ENCODE data around the gene MEIOSIN. TPM values are rescaled to one million over a fixed set of nuclear protein-coding genes. Genes with fewer than 3 reads are reported as not detected.
"Not testable (repeated sequence)": the region's sequence is repeated elsewhere in the genome, so short reads cannot be mapped to it uniquely, and the experiment has no call there.

The MEIOSIN gene, protein sequence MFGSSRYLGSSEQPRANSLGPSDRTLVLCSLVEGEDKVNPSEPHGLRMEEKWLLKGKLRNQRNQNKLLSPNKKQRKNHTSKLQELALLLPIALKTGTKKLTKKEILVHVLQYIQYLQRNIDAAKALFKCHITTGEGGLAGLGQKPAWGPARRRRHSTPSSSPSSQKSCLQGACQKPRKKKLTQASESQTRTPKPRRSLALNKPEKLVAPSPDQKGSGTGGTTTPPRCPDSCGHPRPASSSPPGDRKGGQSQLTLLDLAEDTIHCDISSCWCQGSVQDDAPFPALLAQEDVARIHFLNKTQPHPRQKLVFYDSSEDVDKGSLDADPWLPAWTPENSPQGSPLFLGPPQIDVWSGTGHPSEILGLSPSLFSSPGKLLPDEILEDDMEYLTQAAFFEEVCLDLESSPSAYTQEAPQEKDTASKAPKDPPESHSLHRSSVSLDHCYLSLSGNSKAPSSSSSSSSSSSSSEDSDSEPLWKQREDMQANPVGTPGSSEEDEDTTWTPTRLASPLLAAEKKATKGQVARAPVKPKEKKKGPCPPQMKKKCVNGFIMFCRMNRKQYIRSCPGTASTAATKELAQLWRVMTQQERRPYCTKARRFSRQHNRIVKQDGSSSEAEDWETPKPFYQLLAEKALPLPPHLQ
- total RNA-seq (not detected), polyA plus RNA-seq (ENCODE audit: insufficient read length in 6 of 6) (not detected)
- long read RNA-seq, donor 1: 0 reads
- long read RNA-seq, donor 2: 0 reads
- long read RNA-seq, donor 3: 0 reads
- long read RNA-seq, donor 4: 0 reads
- long read RNA-seq, donor 5: 0 reads
- long read RNA-seq, donor 6: 0 reads
- long read RNA-seq, donor 7: 0 reads
- long read RNA-seq, donor 8, partial matches to known transcripts: 49 of 63 reads
- long read RNA-seq, donor 8, other reads (novel, unspliced or antisense): 14 of 63 reads
- long read RNA-seq, donor 9: 0 reads
- long read RNA-seq, donor 10: 0 reads
- long read RNA-seq, donor 11: 0 reads
- long read RNA-seq, donor 12: 0 reads

DNA sequence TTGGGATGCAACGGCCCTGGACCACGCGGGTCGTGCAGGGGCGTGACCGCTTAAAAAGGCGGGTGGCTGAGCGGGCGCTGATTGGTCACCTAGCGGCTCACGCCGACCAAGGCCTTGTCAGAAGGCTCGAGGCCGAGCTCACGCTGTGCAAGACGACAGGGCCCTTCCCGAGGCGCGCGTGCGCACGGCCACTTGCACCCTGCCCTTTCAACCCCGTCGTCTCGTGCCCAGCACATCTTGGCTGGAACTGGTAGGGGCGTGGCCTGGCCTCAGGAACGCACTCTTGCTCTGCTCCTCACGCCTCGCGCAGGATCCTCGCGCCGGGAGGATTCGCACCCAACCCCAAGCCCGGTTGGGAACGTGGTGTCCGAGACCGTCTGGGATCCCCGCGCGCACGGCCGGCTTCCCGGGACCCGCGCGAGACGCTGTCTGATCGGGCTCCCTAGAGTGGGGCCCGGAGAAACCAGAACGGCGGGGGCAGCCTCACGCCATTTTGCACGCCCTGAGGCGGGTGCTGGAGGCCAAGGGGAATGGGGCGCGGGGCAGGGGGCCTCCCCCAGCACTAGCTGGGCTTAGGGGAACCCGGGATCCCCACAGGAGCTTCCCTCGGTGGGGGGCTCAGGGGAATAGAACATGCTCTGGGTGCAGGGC, at the start of gene MEIOSIN:
Gene MEIOSIN, plus strand, starts transcription at position 280 of the 651 bp plus-strand sequence. CDS start 1,938 bp downstream, outside the sequence.
- Histone ChIP-seq H3K27ac (no peak within 1 kb of the TSS), H3K27me3 (no peaks in the 10 kb centered on the region), H3K36me3 (no peaks in the 10 kb centered on the region), H3K9me3 (no peaks in the 10 kb centered on the region), H3K4me3 (no peak within 1 kb of the TSS), H3K4me1 (peaks cover 0 to 24% of the 10 kb centered on the region in 2 donors)
- intact Hi-C loops (cut with DNase I): no loop called here
- DNase-seq: peak in 1 of 4 donors; percentile 78
- ATAC-seq: no peak
- TF ChIP-seq, protein P1, sequence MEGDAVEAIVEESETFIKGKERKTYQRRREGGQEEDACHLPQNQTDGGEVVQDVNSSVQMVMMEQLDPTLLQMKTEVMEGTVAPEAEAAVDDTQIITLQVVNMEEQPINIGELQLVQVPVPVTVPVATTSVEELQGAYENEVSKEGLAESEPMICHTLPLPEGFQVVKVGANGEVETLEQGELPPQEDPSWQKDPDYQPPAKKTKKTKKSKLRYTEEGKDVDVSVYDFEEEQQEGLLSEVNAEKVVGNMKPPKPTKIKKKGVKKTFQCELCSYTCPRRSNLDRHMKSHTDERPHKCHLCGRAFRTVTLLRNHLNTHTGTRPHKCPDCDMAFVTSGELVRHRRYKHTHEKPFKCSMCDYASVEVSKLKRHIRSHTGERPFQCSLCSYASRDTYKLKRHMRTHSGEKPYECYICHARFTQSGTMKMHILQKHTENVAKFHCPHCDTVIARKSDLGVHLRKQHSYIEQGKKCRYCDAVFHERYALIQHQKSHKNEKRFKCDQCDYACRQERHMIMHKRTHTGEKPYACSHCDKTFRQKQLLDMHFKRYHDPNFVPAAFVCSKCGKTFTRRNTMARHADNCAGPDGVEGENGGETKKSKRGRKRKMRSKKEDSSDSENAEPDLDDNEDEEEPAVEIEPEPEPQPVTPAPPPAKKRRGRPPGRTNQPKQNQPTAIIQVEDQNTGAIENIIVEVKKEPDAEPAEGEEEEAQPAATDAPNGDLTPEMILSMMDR (IDR thresholded peaks at IDR 0.05): no peak

DNA sequence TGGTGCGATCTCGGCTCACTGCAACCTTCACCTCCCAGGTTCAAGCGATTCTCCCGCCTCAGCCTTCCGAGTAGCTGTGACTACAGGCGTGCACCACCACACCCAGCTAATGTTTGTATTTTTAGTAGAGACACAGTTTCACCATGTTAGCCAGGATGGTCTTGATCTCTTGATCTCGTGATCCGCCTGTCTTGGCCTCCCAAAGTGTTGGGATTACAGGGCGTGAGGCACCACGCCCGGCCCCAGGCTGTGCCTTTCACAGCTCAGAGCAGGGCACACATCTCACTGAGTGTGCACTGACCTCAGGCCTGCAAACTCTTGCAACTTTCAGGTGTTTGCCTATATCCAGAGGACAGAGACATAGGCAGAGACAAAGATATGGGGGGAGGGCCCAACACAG, 48.2 kb upstream of the MEIOSIN start:
- H3K9me3 ChIP-seq; H3K4me3 ChIP-seq; H3K27ac ChIP-seq; H3K27me3 ChIP-seq; DNase-seq; ATAC-seq; intact Hi-C loops (cut with DNase I): not testable (repeated sequence)
- peaks cover 0 to 52% of the 10 kb centered on the region in 2 donors for H3K36me3 ChIP-seq
- H3K4me1 ChIP-seq: peaks cover 0 to 12% of the 10 kb centered on the region in 2 donors

DNA sequence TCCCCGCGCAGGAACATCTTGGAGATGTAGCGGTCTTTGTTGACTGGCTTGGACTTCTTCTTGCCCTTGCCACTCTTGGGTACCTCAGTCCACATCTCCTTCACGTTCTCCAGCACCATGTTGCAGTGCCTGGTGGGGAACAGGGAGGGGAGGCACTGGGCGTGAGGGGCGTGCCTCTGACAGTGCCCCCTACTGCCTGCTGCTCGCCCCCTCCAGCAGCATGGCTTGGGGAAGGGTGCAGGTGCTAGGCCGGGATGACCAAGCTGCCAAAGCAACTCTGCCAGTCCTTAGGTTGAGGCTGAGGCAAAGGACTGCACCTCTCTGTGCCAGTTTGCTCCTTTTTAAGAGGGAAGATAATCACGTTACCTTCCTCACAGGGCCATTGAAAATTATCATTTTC, 45.6 kb upstream of the MEIOSIN start:
- no peak overlapping the region for H3K27ac ChIP-seq
- intact Hi-C loops (cut with DNase I): no loop called here
- TF ChIP-seq, protein P1 (IDR thresholded peaks at IDR 0.05): no peak

DNA sequence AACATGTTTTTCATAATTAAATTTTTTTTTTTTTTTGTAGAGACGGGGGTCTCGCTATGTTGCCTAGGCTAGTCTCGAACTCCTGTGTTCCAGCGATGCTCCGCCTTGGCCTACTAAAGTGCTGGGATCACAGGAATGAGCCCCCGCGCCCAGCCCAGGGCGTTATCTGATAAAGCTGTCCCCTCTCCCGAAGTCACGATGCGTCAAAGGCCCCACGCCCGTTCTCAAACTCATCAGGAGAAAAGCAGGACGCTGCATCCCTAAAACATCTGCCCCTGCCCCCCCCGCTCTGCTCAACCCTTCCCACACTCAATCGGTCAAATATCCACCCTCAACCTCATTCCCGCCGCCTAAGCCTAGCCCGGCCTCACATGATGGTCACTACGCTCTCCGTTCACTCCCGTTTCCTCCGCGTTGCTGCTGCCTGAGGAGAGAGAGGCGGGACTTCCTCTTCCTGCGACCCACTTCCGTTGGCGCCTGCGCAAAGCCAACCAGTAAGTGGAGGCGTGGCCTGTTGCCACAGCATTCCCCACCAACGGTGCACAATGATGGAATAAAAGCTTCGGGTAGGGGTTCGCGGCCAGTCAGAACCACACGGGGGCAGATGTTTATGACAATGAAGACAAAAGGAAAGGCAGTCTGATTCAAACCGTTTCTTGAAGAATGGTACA, 41.6 kb upstream of the MEIOSIN start, which contains the start of gene SNRPD2:
Gene SNRPD2, minus strand, starts transcription at position 438 of the 671 bp plus-strand sequence. Its CDS starts 65 bp downstream, at position 373.
- Histone ChIP-seq H3K27ac (peak within 1 kb of the TSS; percentile 88 to 96), H3K27me3 (no peaks in the 10 kb centered on the region), H3K9me3 (no peaks in the 10 kb centered on the region), H3K4me3 (peak within 1 kb of the TSS; percentile 92), H3K36me3 (peaks cover 0 to 28% of the 10 kb centered on the region in 2 donors), H3K4me1 (peaks cover 13 to 17% of the 10 kb centered on the region in 2 donors)
- TF ChIP-seq, protein P1 (IDR thresholded peaks at IDR 0.05): no peak
- DNase-seq: peak; percentile 94 to 96 (median 96)
- intact Hi-C loops (cut with DNase I): no loop called here
- peak; percentile 82 for ATAC-seq

More for the DNA sequence above, 45.6 kb upstream of the MEIOSIN start:
- H3K4me1 ChIP-seq: peaks cover 6 to 12% of the 10 kb centered on the region in 2 donors
- DNase-seq: no peak
- peaks cover 0 to 52% of the 10 kb centered on the region in 2 donors for H3K36me3 ChIP-seq
- H3K27me3 ChIP-seq: no peaks in the 10 kb centered on the region
- ATAC-seq: no peak
- no peaks in the 10 kb centered on the region for H3K9me3 ChIP-seq
- no peak overlapping the region for H3K4me3 ChIP-seq

Measured in left lung (tissue), 14 donors.